Adrenal gland (tissue), 12 donors: Measurements from ENCODE around the gene SLC2A9. TPM values are rescaled to one million over a fixed set of nuclear protein-coding genes. Genes with fewer than 3 reads are reported as not detected.

ENCODE experiments used
- DNase-seq, 7 donors: peaks; one replicate each; pipeline ENCODE4 v3.0.0-alpha.2; 2019 to 2020
- H3K27ac ChIP-seq, 5 donors: fragments of 200-600 bp; sonication (generic) in 4 of 5; 1 replicate in 3 of 5; 2 replicates in 2 of 5; pipeline versions ENCODE4 v1.5.1 to v1.8.0; 2016 to 2020; ENCODE audit warnings: mild to moderate bottlenecking in 1 of 5
- H3K27me3 ChIP-seq: fragments of 200-600 bp; 2 replicates; pipeline ENCODE4 v1.8.0; 2021
- H3K36me3 ChIP-seq, 2 donors: fragments of 200-600 bp; replicated peaks in 1 of 2; 1 replicate in 1 of 2; 2 replicates in 1 of 2; pipeline versions ENCODE4 v1.5.1 to v1.8.0; 2018 to 2022
- H3K4me1 ChIP-seq, 2 donors: fragments of 200-600 bp; replicated peaks in 1 of 2; 1 replicate in 1 of 2; 2 replicates in 1 of 2; pipeline versions ENCODE4 v1.5.1 to v1.8.0; 2018 to 2021
- H3K4me3 ChIP-seq, 4 donors: fragments of 200-600 bp; sonication (generic) in 3 of 4; one replicate each; pipeline ENCODE4 v1.5.1; 2016 to 2018
- H3K9me3 ChIP-seq, 3 donors: fragments of 200-600 bp; sonication (generic) in 1 of 3; replicated peaks in 1 of 3; 1 replicate in 2 of 3; 2 replicates in 1 of 3; pipeline versions ENCODE4 v1.5.1 to v1.8.0; 2016 to 2021
- POLR2A ChIP-seq, 2 donors: fragments of 450-650 bp; IDR thresholded peaks; one replicate each; pipeline ENCODE4 v1.6.1; 2017; ENCODE audit warnings: antibody characterized with exemption in 2 of 2, mild to moderate bottlenecking in 2 of 2, moderate library complexity in 1 of 2
- WGBS, 4 donors: extraction: QIAGEN DNeasy Blood & Tissue Kit in 2 of 4; methylation state at CpG; one replicate each; pipeline versions ENCODE4 v1.1.5 to v1.1.7; 2013 to 2017; 5-methylcytosine and 5-hydroxymethylcytosine counted together
- intact Hi-C, 2 donors: fragments of 100-400 bp; cut with DNase I; formaldehyde crosslinking; loops; one replicate each; pipeline versions ENCODE4 v1.14.1 to v1.15.0; 2022 to 2023
- polyA plus RNA-seq, 3 donors: library from polyadenylated mRNA; stranded (reverse); fragments of 200-250 nt in 2 of 3; fragments of 350-450 nt in 1 of 3; fragmentation: Illumina TruSeq in 1 of 3; extraction: RNeasy Lipid Tissue Mini Kit (QIAGEN cat#74804) in 1 of 3; gene quantifications; one replicate each; pipeline ENCODE4 v1.2.3, GENCODE V29; 2013 to 2014
- total RNA-seq, 9 donors: library from RNA; depleted of rRNA in 4 of 9; stranded (reverse); fragments of >200 nt in 4 of 9; fragments of 120-200 nt in 1 of 9; fragmentation: NEBNext Ultra II Directional in 1 of 9; extraction: Animal tissue kit (Norgen Biotek cat#: 25700) in 1 of 9; gene quantifications; one replicate each; pipeline versions ENCODE4 v1.1.0 to v1.2.4, GENCODE V29; 2013 to 2023
- TF ChIP-seq, protein P1 (sequence below), 6 experiments: fragments of 450-650 bp in 4 of 6; fragments of 200-600 bp in 2 of 6; sonication (generic) in 1 of 6; IDR thresholded peaks; 1 replicate in 5 of 6; 2 replicates in 1 of 6; pipeline versions ENCODE4 v1.5.1 to v1.8.0; 2016 to 2021; ENCODE audit warnings: antibody characterized with exemption in 6 of 6, mild to moderate bottlenecking in 2 of 6, moderate library complexity in 1 of 6
- donor health status: healthy with polysubstance abuse.
- donor health status: Bipolar disorder and iron deficiency.
- donor health status: DM: yes; HTN: yes; CAD: no.
- donor health status: DM: no; HTN: no; CAD: no.
- donor health status: DM: no; HTN: no; CAD: no.
- donor health status: DM: yes; HTN: yes; CAD: no.

SLC2A9 gene
- total and polyA plus RNA-seq, 12 donors = 1.8 to 16.6 (median 8.5) TPM

DNA sequence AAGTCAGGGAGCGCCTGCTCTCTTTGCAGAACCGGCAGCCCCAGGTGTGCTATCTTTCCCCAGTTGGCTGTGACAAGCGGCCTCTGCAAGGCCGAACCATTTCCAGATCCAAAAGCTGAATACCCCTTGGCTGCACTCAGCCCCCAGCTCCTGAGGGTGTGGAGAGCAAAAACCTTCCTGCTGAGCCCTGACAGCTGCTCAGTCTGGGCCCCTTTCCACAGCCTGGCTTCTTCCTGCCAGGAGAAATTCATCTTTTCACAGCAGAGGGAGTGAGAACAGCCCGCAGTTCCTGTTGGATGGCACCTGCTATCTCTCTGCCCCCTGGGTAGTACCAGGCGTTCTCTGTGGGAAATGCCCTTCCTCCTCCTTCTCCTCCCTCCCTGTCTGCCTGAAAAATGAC lies 161.5 kb downstream of the SLC2A9 start:
- intact Hi-C loops = no loop called here
- Histone ChIP-seq H3K4me1 (no peaks in the 10 kb centered on the region), H3K4me3 (no peak overlapping the region), H3K27ac (no peak overlapping the region), H3K9me3 (no peaks in the 10 kb centered on the region), H3K36me3 (no peaks in the 10 kb centered on the region), H3K27me3 (no peaks in the 10 kb centered on the region)
- TF ChIP-seq, protein P1, sequence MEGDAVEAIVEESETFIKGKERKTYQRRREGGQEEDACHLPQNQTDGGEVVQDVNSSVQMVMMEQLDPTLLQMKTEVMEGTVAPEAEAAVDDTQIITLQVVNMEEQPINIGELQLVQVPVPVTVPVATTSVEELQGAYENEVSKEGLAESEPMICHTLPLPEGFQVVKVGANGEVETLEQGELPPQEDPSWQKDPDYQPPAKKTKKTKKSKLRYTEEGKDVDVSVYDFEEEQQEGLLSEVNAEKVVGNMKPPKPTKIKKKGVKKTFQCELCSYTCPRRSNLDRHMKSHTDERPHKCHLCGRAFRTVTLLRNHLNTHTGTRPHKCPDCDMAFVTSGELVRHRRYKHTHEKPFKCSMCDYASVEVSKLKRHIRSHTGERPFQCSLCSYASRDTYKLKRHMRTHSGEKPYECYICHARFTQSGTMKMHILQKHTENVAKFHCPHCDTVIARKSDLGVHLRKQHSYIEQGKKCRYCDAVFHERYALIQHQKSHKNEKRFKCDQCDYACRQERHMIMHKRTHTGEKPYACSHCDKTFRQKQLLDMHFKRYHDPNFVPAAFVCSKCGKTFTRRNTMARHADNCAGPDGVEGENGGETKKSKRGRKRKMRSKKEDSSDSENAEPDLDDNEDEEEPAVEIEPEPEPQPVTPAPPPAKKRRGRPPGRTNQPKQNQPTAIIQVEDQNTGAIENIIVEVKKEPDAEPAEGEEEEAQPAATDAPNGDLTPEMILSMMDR (IDR thresholded peaks at IDR 0.05) = no peak
- no peak for TF ChIP-seq POLR2A (IDR thresholded peaks at IDR 0.05)
- WGBS, 4 donors = 82 to 96% (median 91%) methylated on average over 6 of the region's 6 CpGs
- no peak for DNase-seq

DNA sequence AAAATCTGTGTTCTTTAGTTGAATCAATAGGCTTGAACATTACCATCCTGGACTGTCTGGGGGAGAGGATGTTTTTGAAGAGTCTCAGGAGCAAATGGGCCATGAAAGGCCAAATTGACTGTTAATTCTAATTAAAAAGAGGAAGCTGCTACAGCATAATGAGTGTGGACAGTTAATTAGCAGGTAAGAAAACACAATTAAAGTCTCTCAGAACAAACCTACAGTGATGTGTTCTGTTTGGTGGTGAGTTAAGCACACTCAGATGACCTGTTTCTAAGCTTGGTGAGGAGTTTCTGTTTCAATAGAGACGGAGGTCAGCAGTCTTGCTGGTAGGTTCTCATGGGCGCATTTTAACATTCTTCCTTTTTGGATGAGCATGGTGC lies 171.8 kb downstream of the SLC2A9 start:
- Histone ChIP-seq H3K4me1 (no peaks in the 10 kb centered on the region), H3K27me3 (no peaks in the 10 kb centered on the region), H3K27ac (no peak overlapping the region), H3K4me3 (no peak overlapping the region), H3K9me3 (no peaks in the 10 kb centered on the region), H3K36me3 (no peaks in the 10 kb centered on the region)
- intact Hi-C loops = no loop called here
- TF ChIP-seq, protein P1 (IDR thresholded peaks at IDR 0.05) = no peak
- no peak for TF ChIP-seq POLR2A (IDR thresholded peaks at IDR 0.05)
- no peak for DNase-seq
- WGBS, 4 donors = 72 to 93% (median 91%) methylated on average over 2 of the region's 2 CpGs

- Histone ChIP-seq H3K27me3 (no peaks in the 10 kb centered on the region), H3K4me3 (no peak overlapping the region), H3K4me1 (no peaks in the 10 kb centered on the region), H3K9me3 (no peaks in the 10 kb centered on the region), H3K36me3 (no peaks in the 10 kb centered on the region), H3K27ac (no peak overlapping the region)
- WGBS, 4 donors = 80 to 88% (median 87%) methylated on average over 5 of the region's 5 CpGs
- intact Hi-C loops = no loop called here
- no peak for DNase-seq
- TF ChIP-seq, protein P1 (IDR thresholded peaks at IDR 0.05) = no peak
- TF ChIP-seq POLR2A (IDR thresholded peaks at IDR 0.05) = no peak
These were observed 173.1 kb downstream of the SLC2A9 start for GRCh38 chr4:9847968-9848748.

- WGBS, 4 donors = 89 to 93% (median 91%) methylated on average over 9 of the region's 9 CpGs
- Histone ChIP-seq H3K27me3 (no peaks in the 10 kb centered on the region), H3K9me3 (no peaks in the 10 kb centered on the region), H3K4me3 (no peak overlapping the region), H3K4me1 (no peaks in the 10 kb centered on the region), H3K36me3 (no peaks in the 10 kb centered on the region), H3K27ac (no peak overlapping the region)
- TF ChIP-seq, protein P1 (IDR thresholded peaks at IDR 0.05) = no peak
- TF ChIP-seq POLR2A (IDR thresholded peaks at IDR 0.05) = no peak
- intact Hi-C loops = no loop called here
- no peak for DNase-seq
These were observed 175.4 kb downstream of the SLC2A9 start for GRCh38 chr4:9845791-9846493.
